GM12878 (cell line): ENCODE data around the gene OTX2. TPM values are rescaled to one million over a fixed set of nuclear protein-coding genes. Genes with fewer than 3 reads are reported as not detected.

Source experiments
- ATAC-seq: fragments of 200-7000 bp; cut with Tn5 transposase; 3 replicates; pipeline ENCODE4 v1.9.1; 2020; ENCODE audit warnings: mild to moderate bottlenecking, moderate library complexity
- BruUV-seq: library from RNA; stranded (reverse); fragments of 400-500 nt; replicated peaks from 2 replicates; lab custom pipeline; 2021; lab: Mats Ljungman, UMichigan
- CTCF ChIA-PET: fragments of 300-600 bp; sonication (Branson Sonifier 250); formaldehyde crosslinking; extraction: SDS; loops from one replicate; lab custom pipeline; 2021; ENCODE audit warnings: inconsistent platforms; lab: Yijun Ruan, JAX
- POLR2A ChIA-PET: fragments of 350-600 bp; formaldehyde crosslinking; extraction: SDS; loops from one replicate; lab custom pipeline; 2021; ENCODE audit warnings: inconsistent platforms; lab: Charles Lee
- RAD21 ChIA-PET: fragments of 300-600 bp; sonication (Branson Sonifier 250); formaldehyde crosslinking; loops from one replicate; lab custom pipeline; 2023; ENCODE audit warnings: antibody characterized with exemption; ENCODE audit not compliant: unreplicated experiment; lab: Charles Lee
- SMC1A ChIA-PET: fragments of 300-600 bp; sonication (Branson Sonifier 250); formaldehyde crosslinking; loops from one replicate; lab custom pipeline; 2023; ENCODE audit not compliant: unreplicated experiment, uncharacterized antibody; lab: Charles Lee
- DNase-seq: peaks from one replicate; pipeline ENCODE4 v3.0.0-alpha.2; 2011; ENCODE audit warnings: low read depth, low spot score
- FAIRE-seq: peaks from 3 replicates; lab custom pipeline; 2011; peaks lifted over from hg19 to GRCh38; lab: Jason Lieb, UNC
- H2AFZ ChIP-seq: 2 replicates; pipeline ENCODE4 v1.6.0; 2011; ENCODE audit warnings: low read depth, low read length, control low read depth; ENCODE audit not compliant: control insufficient read depth
- H3K27ac ChIP-seq: 2 replicates; pipeline ENCODE4 v1.5.1; 2011; ENCODE audit warnings: control low read depth; ENCODE audit not compliant: control insufficient read depth, insufficient read depth
- H3K27me3 ChIP-seq, 2 experiments: replicated peaks in 1 of 2; 2 replicates each; pipeline versions ENCODE4 v1.6.0 to v1.6.1; 2011; ENCODE audit warnings: low read length in 1 of 2; ENCODE audit not compliant: control insufficient read depth in 2 of 2, insufficient read depth in 2 of 2
- H3K36me3 ChIP-seq, 2 experiments: 2 replicates each; pipeline ENCODE4 v1.5.1; 2011; ENCODE audit warnings: low read length in 1 of 2; ENCODE audit not compliant: control insufficient read depth in 2 of 2, insufficient read depth in 2 of 2
- H3K4me1 ChIP-seq: 2 replicates; pipeline ENCODE4 v1.6.1; 2011; ENCODE audit warnings: mild to moderate bottlenecking, low read length, moderate library complexity, mixed read lengths; ENCODE audit not compliant: control insufficient read depth, insufficient read depth
- H3K4me2 ChIP-seq: 2 replicates; pipeline ENCODE4 v1.6.0; 2011; ENCODE audit warnings: control low read depth; ENCODE audit not compliant: control insufficient read depth, insufficient read depth
- H3K4me3 ChIP-seq: fragments of 200-600 bp; sonication (generic); 2 replicates; pipeline ENCODE4 v1.5.1; 2016
- H3K79me2 ChIP-seq: 2 replicates; pipeline ENCODE4 v1.6.0; 2011; ENCODE audit warnings: low read length; ENCODE audit not compliant: control insufficient read depth, insufficient read depth
- H3K9ac ChIP-seq: 2 replicates; pipeline ENCODE4 v1.8.0; 2011; ENCODE audit warnings: low read length, control low read depth, mixed read lengths; ENCODE audit not compliant: control insufficient read depth, insufficient read depth
- H3K9me3 ChIP-seq: replicated peaks from 3 replicates; pipeline ENCODE4 v1.5.1; 2011; ENCODE audit warnings: mild to moderate bottlenecking, low read length; ENCODE audit not compliant: control insufficient read depth, insufficient read depth
- H4K20me1 ChIP-seq: 2 replicates; pipeline ENCODE4 v1.6.0; 2011; ENCODE audit not compliant: control insufficient read depth, insufficient read depth
- BRCA1 ChIP-seq: IDR thresholded peaks from 2 replicates; pipeline ENCODE4 v1.6.1; 2011; ENCODE audit warnings: low read depth, low read length, improper control_type of control experiment
- CHD4 ChIP-seq: fragments of 200-600 bp; sonication (generic); IDR thresholded peaks from 2 replicates; pipeline ENCODE4 v1.6.1; 2016; ENCODE audit warnings: mild to moderate bottlenecking
- IRF5 ChIP-seq: fragments of 450-650 bp; IDR thresholded peaks from 2 replicates; pipeline ENCODE4 v1.6.1; 2017; ENCODE audit warnings: borderline replicate concordance
- PML ChIP-seq: IDR thresholded peaks from 2 replicates; pipeline ENCODE4 v1.6.1; 2012; ENCODE audit warnings: low read length, inconsistent platforms
- POLR2A ChIP-seq: IDR thresholded peaks from 2 replicates; pipeline ENCODE4 v1.6.1; 2011; ENCODE audit warnings: low read depth, mild to moderate bottlenecking, low read length
- POU2F2 ChIP-seq: IDR thresholded peaks from 3 replicates; pipeline ENCODE4 v1.6.1; 2011; ENCODE audit warnings: low read depth, mild to moderate bottlenecking, low read length, borderline replicate concordance
- RELA ChIP-seq: fragments of 450-650 bp; IDR thresholded peaks from 2 replicates; pipeline ENCODE4 v1.8.0; 2014; ENCODE audit warnings: borderline replicate concordance; ENCODE audit not compliant: partially characterized antibody
- TBL1XR1 ChIP-seq: IDR thresholded peaks from 2 replicates; pipeline ENCODE4 v1.6.1; 2012; ENCODE audit warnings: low read depth, low read length, improper control_type of control experiment
- WGBS: methylation state at CpG from one replicate; pipeline ENCODE4 v1.1.6; 2016; ENCODE audit warnings: low lambda C conversion rate; ENCODE audit not compliant: insufficient replicate concordance, insufficient coverage; ENCODE audit errors: missing lambda C conversion rate; 5-methylcytosine and 5-hydroxymethylcytosine counted together
- in situ Hi-C: fragments of 300-500 bp; cut with MboI; formaldehyde crosslinking; loops from 9 replicates; pipeline ENCODE4 v1.14.3; 2018; ENCODE audit warnings: mixed read lengths
- intact Hi-C: fragments of 100-400 bp; cut with micrococcal nuclease; formaldehyde crosslinking; loops from one replicate; pipeline ENCODE4 v1.14.2; 2022; ENCODE audit not compliant: unreplicated experiment
- polyA plus RNA-seq, 11 experiments: library from polyadenylated mRNA; depleted of rRNA in 4 of 11; unstranded in 6 of 11; stranded (reverse) in 5 of 11; fragments of >200 nt; fragmentation: Nextera tagmentation in 4 of 11; fragmentation: Illumina TruSeq in 1 of 11; extraction: Ambion mirVana in 4 of 11; extraction: Trizol in 1 of 11; gene quantifications; 1 replicate in 1 of 11; 2 replicates in 10 of 11; pipeline versions ENCODE4 v1.2.1 to v1.2.3, GENCODE V29; 2011 to 2016; ENCODE audit warnings: inconsistent platforms in 2 of 11, missing spikeins in 2 of 11, low read depth in 1 of 11
- total RNA-seq, 4 experiments: library from RNA; depleted of rRNA in 3 of 4; stranded (reverse); fragments of >200 nt in 3 of 4; fragmentation: Illumina TruSeq in 1 of 4; extraction: Trizol in 1 of 4; gene quantifications; 2 replicates each; pipeline versions ENCODE4 v1.2.1 to v1.2.3, GENCODE V29; 2013 to 2021

OTX2 gene
- total and polyA plus RNA-seq, 10 of the 15 experiments (the other 5 are each of a cell fraction or from before 2014, with no cell fraction given): not detected

- 0% methylated on average over 4 of the region's 4 CpGs for WGBS
- FAIRE-seq (no peak), DNase-seq (no peak)
- no peaks in the 10 kb centered on the region for H3K36me3 ChIP-seq
- BruUV-seq: no TSS peak
- ChIA-PET POLR2A (no interaction called here), RAD21 (no interaction called here), SMC1A (no interaction called here), CTCF (no interaction called here)
- H4K20me1 ChIP-seq: no peaks in the 10 kb centered on the region
- no peaks in the 10 kb centered on the region for H3K79me2 ChIP-seq
- H2AFZ ChIP-seq: no peak overlapping the region
- H3K4me1 ChIP-seq: no peaks in the 10 kb centered on the region
- in situ Hi-C loops: no loop called here
- TF ChIP-seq IRF5: no peak
- TF ChIP-seq RELA: no peak
- TF ChIP-seq CHD4: no peak
- no peak for TF ChIP-seq POLR2A
- TF ChIP-seq PML: no peak
- TF ChIP-seq BRCA1: no peak
- TF ChIP-seq TBL1XR1: no peak
- no peak for TF ChIP-seq POU2F2
- TF ChIP-seq, all 136 proteins: peak for 0
- no peak overlapping the region for H3K27ac ChIP-seq
- no peak overlapping the region for H3K9ac ChIP-seq
- H3K4me2 ChIP-seq: no peak overlapping the region
- no peak for ATAC-seq
- no peak overlapping the region for H3K4me3 ChIP-seq
- H3K27me3 ChIP-seq: peaks cover 13 to 46% of the 10 kb centered on the region in 2 experiments
- H3K9me3 ChIP-seq: peaks cover 2% of the 10 kb centered on the region; the same call in 2 of the 3 replicates
- intact Hi-C loops: no loop called here
These were observed 3.5 kb downstream of the OTX2 start for GRCh38 chr14:56806760-56807159.
